Activated naive CD4-positive, alpha-beta T cell treated with anti-CD3 and anti-CD28 coated beads for 36 hours (primary cell): ENCODE data around the gene LMO4. TPM values are rescaled to one million over a fixed set of nuclear protein-coding genes. Genes with fewer than 3 reads are reported as not detected.

Experiments
- CTCF ChIA-PET: fragments of 350-600 bp; sonication (Branson Sonifier 250); formaldehyde crosslinking; loops from one replicate; lab custom pipeline; 2021; ENCODE audit warnings: antibody characterized with exemption; lab: Charles Lee
- DNase-seq: peaks from one replicate; pipeline ENCODE4 v3.0.0-alpha.2; 2020
- H3K27ac Mint-ChIP-seq: one replicate; pipeline ENCODE4 v1.8.0; 2021; ENCODE audit warnings: mild to moderate bottlenecking, mixed read lengths
- H3K27me3 Mint-ChIP-seq: one replicate; pipeline ENCODE4 v1.8.0; 2021; ENCODE audit warnings: low read depth, mixed read lengths
- H3K36me3 Mint-ChIP-seq: one replicate; pipeline ENCODE4 v1.8.0; 2021; ENCODE audit warnings: low read depth, mixed read lengths
- H3K4me1 Mint-ChIP-seq: one replicate; pipeline ENCODE4 v1.8.0; 2021; ENCODE audit warnings: low read depth, mixed read lengths
- H3K4me3 Mint-ChIP-seq: one replicate; pipeline ENCODE4 v1.8.0; 2021; ENCODE audit warnings: mild to moderate bottlenecking, moderate library complexity, mixed read lengths
- H3K9me3 Mint-ChIP-seq: one replicate; pipeline ENCODE4 v1.8.0; 2021; ENCODE audit warnings: mixed read lengths
- intact Hi-C: fragments of 100-400 bp; cut with micrococcal nuclease; formaldehyde crosslinking; loops from one replicate; pipeline ENCODE4 v1.15.1; 2023
- total RNA-seq, 2 experiments: library from RNA; stranded (reverse); gene quantifications; one replicate each; pipeline ENCODE4 v1.2.3, GENCODE V29; 2021

Gene LMO4
- total RNA-seq, 2 experiments from 2014 or later = 15.5 to 19.5 TPM

DNA sequence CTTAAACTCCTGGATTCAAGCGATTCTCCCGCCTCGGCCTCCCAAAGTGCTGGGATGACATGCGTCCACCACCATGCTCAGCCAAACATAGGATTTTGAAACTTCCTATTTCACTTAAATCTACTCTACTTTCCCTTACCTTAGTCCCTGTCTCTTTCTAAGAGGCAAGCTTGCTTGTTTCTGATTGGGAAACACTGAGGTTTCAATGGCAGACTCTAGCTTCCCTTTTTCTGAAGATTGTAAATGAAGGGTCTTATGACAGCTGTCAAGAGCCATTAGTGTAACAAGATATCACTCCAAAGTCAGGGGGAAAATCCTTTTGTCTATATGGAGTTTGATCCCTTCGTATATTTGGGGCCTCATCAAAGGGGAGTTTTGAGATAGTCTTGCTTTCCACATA, 23.5 kb upstream of the LMO4 start:
- Mint-ChIP-seq H3K4me3 (no peak overlapping the region), H3K9me3 (no peaks in the 10 kb centered on the region), H3K27me3 (peaks cover 5% of the 10 kb centered on the region), H3K27ac (no peak overlapping the region), H3K4me1 (no peaks in the 10 kb centered on the region), H3K36me3 (no peaks in the 10 kb centered on the region)
- DNase-seq = no peak
- CTCF ChIA-PET = interaction anchor here (1.3 kb wide), 1 partner anchor 11 kb away, joined by 3 read pairs; no protein-coding TSS in a partner anchor
- intact Hi-C loops = no loop called here

DNA sequence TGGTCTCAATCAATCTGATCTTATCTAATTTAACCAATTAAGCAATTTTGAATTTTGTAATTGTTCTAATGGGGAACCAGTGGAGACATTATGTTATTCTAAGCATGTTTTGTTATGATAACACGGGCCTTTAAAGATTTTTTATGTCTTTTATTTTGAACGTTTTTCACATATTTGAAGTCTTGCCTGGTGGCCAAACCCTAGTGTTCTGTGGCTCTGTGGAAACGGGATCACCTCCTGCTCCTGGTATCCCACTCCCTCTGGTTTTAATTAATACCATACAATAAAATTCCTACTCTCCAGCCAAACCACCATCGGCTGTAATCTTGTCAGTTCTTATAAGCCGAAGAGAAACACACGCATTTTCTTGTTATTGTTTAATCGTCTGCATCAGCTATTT, 22.9 kb upstream of the LMO4 start:
- Mint-ChIP-seq H3K27ac (no peak overlapping the region), H3K4me1 (no peaks in the 10 kb centered on the region), H3K36me3 (no peaks in the 10 kb centered on the region), H3K9me3 (no peaks in the 10 kb centered on the region), H3K27me3 (peaks cover 5% of the 10 kb centered on the region), H3K4me3 (no peak overlapping the region)
- CTCF ChIA-PET = interaction anchor here (1.3 kb wide), 1 partner anchor 12 kb away, joined by 3 read pairs; no protein-coding TSS in a partner anchor
- no peak for DNase-seq
- intact Hi-C loops = no loop called here

DNA sequence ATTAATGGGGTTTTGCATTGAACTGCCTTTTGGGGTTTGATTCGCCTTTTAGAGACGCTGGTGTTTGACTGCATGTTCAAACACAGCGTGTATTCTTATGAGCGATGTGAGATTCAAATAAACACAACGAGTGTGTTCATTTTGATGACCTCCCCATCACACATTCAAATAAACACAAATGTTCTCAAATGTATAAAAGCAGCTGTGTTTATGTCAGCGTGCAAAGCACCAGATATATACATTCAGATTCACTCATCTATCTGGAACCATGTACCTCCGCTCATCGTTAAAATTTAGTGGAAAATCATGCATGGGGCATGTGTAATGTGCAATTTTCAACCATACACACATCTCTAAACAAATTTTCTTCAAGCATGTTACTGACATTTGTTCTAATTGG, 21.4 kb upstream of the LMO4 start:
- intact Hi-C loops = no loop called here
- CTCF ChIA-PET = no interaction called here
- H3K4me1 Mint-ChIP-seq = no peaks in the 10 kb centered on the region
- no peak for DNase-seq
- H3K4me3 Mint-ChIP-seq = no peak overlapping the region
- H3K36me3 Mint-ChIP-seq = no peaks in the 10 kb centered on the region
- H3K27ac Mint-ChIP-seq = no peak overlapping the region
- no peaks in the 10 kb centered on the region for H3K9me3 Mint-ChIP-seq
- peaks cover 4% of the 10 kb centered on the region for H3K27me3 Mint-ChIP-seq

DNA sequence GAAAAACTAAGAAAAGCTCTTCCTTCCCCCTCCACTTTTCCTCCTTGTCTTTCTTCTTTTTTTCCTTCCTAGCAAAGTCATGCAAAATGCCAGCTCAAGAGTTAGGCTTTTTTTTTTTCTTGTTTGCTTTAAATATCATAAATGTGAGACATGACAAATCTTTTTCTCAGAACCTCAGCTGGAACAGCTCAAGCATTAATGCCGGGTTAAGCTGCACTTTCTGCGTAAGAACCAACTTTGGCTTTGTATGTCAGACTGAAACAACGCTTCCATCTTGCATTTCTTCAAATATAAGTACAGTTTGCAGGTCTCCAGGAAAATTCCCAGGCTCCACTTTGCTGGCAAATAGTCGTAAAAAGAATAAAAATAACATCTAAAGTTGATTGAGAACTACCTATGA, 20.7 kb upstream of the LMO4 start:
- DNase-seq = no peak
- Mint-ChIP-seq H3K4me3 (no peak overlapping the region), H3K9me3 (no peaks in the 10 kb centered on the region), H3K27me3 (peaks cover 4% of the 10 kb centered on the region), H3K4me1 (no peaks in the 10 kb centered on the region), H3K36me3 (no peaks in the 10 kb centered on the region), H3K27ac (no peak overlapping the region)
- CTCF ChIA-PET = no interaction called here
- intact Hi-C loops = no loop called here

DNA sequence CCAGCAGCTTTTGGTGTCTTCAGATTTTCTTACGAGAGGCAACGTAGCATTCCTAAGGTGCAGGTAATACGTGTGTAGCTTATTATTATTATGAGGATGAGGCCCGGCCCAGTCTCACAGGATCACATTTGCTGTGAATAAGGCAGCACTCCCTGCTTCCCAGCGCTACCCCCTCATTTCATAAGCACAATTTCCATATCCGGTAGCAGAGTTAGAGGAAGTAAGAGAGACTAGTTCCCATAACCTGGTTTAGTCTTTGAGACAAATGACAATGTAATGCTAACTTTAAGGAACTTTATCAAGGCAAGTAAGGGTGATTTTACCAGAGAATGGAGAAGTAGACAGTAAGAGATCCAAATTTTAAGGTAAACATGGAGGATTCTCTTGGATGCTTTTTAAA, 14.6 kb upstream of the LMO4 start:
- Mint-ChIP-seq H3K4me1 (no peaks in the 10 kb centered on the region), H3K9me3 (no peaks in the 10 kb centered on the region), H3K27ac (no peak overlapping the region), H3K27me3 (peaks cover 5% of the 10 kb centered on the region), H3K4me3 (no peak overlapping the region), H3K36me3 (no peaks in the 10 kb centered on the region)
- DNase-seq = no peak
- CTCF ChIA-PET = no interaction called here
- intact Hi-C loops = no loop called here

DNA sequence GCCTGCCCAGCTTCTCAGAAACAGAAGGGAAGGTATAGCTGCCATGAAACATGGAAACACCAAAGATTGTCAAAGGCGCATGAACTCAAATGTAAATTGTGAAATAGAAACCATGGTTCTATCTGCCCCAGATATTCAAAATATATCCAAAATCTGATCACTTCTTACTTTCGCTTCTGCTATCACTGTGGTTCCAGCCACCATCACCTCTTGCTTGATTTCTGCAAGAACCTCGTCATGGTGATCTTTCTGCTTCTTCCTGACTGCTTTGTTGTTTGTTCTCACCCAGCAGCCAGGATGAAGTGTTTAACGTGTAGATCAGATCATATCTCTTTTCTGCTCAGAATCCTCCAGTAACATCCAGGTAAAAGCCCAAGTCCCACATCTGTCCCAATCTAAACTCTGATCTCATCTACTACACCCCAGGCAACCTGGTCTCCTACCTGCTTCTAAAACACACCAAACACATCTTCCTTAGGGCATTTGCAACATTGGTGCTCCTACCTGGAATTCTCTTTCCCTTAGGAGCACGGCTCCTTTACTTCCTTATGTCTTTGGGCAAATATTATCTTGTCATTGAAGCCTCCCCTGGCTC, 10.5 kb upstream of the LMO4 start:
- intact Hi-C loops = no loop called here
- Mint-ChIP-seq H3K9me3 (no peaks in the 10 kb centered on the region), H3K4me3 (no peak overlapping the region), H3K27me3 (peaks cover 6% of the 10 kb centered on the region), H3K27ac (no peak overlapping the region), H3K36me3 (no peaks in the 10 kb centered on the region), H3K4me1 (no peaks in the 10 kb centered on the region)
- no peak for DNase-seq
- CTCF ChIA-PET = no interaction called here

DNA sequence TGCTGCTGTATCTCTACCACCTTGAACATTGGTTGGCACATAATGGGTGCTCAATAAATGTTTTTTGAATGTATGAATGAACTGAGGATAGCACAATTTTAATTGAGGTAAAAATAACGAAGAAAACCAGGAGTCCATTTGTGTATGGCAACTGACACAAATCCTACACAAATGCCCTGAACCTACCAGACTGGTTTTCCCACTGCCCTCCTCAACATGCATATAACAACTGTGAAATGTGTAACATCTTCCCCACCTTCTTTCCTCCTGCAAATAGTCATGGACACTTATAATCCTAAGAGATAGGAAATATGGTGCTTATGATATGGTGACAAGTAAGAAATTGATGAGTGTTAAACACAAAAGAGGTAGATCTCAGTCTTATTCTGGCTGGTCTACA, 9.9 kb upstream of the LMO4 start:
- Mint-ChIP-seq H3K4me3 (no peak overlapping the region), H3K36me3 (no peaks in the 10 kb centered on the region), H3K27ac (no peak overlapping the region), H3K27me3 (peaks cover 6% of the 10 kb centered on the region), H3K4me1 (no peaks in the 10 kb centered on the region), H3K9me3 (no peaks in the 10 kb centered on the region)
- CTCF ChIA-PET = no interaction called here
- intact Hi-C loops = no loop called here
- DNase-seq = no peak

DNA sequence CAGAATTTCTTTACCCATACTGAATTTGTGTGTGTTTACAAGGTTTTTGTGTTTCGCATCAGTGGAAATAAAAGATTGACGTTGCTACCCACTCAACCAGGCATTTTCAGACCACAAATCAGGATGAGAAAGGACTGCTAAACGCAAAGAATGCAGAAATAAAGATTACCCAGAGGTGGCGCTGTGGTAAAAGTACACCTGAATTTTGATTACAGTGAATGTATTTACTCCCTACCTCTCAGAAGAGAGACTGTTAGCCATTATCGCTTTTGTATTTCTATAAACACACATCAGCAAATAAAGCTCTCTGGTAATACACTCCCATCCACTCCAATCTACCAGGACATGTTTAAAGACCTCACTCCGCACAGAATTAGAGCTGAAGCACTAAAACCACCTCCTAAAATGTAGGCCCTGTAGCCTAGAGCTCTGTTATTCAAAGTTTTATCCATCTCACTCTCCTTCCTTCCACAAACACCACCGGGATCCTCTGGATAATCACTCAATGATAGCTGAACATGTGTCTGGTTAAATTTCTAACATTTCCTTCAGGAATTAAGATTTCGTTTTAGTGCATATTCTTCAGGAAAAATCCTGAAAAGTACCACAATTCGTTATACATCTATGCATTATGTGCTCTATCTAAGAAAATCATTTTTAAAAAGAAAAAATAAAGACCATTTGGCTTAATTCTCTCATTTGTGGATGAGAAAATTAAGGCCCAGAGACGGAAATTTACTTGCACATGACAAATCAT, 2.5 kb upstream of the LMO4 start:
- CTCF ChIA-PET = interaction anchor here (0.6 to 2.2 kb wide), 13 partner anchors 9 to 1439 kb away, joined by 3 to 13 read pairs (median 3); no protein-coding TSS in a partner anchor
- intact Hi-C loops = loop anchor here (1.0 to 10.0 kb wide), 10 partner anchors 9 to 1336 kb away; no protein-coding TSS in a partner anchor
- peaks cover 16% of the 10 kb centered on the region for H3K4me1 Mint-ChIP-seq

DNA sequence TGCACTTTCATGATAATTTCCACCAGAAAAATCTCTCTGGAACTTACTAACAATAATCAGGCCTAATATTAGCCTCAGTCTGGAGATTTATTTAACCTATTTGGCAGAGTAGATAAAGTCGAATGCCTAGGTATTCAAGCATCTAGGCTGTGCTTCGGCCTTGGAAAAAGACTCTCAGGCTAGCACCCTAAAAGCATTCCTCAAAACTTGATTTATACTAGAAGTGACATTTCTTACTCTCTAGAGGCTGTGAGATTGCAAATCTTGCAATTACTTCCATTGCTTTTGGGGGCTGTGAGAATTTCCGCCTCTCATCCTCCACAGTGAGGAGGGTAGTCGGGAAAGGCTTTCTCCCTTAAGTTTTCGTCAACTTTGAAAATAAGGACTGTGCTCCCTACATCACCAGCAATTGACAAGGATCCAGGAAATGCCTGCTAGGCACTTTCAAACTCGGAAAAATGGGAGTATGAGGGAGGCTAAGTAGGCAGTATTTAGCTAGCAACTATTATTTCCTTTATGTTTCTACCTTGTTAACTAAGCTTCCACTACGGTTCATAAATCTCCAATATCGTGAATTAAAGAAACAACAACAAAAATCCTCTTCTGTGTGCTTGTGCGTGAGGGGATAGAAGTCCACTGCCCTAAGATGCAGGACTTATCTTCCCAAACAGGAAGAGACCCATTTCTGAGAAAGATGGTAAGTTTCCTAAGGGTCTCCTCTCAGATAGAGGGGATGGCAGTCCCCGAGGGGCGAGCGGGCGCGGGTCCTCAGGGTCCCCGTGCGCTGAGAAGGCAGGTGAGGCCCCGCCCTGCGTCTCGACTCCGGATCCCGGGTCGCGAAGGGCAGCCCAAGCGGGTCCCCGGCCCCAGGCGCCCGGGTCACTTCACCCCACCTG, 1.1 kb upstream of the LMO4 start:
- no peaks in the 10 kb centered on the region for H3K9me3 Mint-ChIP-seq
- peaks cover 19% of the 10 kb centered on the region for H3K27me3 Mint-ChIP-seq
- H3K27ac Mint-ChIP-seq = peak overlapping the region; percentile 76
- no peak for DNase-seq
- peaks cover 24% of the 10 kb centered on the region for H3K4me1 Mint-ChIP-seq
- H3K4me3 Mint-ChIP-seq = peak overlapping the region; percentile 87
- H3K36me3 Mint-ChIP-seq = peaks cover 3% of the 10 kb centered on the region
- CTCF ChIA-PET = no interaction called here
- intact Hi-C loops = loop anchor here (1.0 to 10.0 kb wide), 9 partner anchors 35 to 1564 kb away; partner anchors contain the start of gene GTF2B

More for the DNA sequence above, 2.5 kb upstream of the LMO4 start:
- Mint-ChIP-seq H3K27ac (no peak overlapping the region), H3K36me3 (no peaks in the 10 kb centered on the region), H3K4me3 (no peak overlapping the region), H3K9me3 (no peaks in the 10 kb centered on the region), H3K27me3 (peaks cover 7% of the 10 kb centered on the region)
- peak; percentile 68 for DNase-seq

DNA sequence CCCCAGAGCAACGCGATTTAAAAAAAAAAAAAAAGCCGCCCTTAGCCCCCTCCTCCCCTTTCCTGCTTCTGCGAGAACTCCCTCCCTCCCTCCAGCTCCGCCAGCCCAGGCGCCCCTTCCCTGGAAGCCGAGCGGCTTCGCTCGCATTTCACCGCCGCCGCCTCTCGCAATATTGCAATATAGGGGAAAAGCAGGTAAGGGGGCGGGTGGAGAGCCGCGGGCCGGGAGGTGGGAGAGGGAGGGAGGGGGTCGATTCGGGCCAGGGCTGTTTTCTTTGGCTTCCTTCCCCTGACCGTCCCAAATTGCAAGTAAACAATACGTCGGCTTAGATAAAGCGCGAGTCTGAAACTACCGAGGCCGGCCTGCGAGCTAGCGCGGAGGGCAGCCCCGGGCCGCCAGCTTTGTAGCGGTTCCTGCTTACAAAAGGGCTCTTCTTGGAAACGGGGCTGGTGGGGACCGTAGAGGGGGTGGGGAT, 408 bp downstream of the LMO4 start:
- Mint-ChIP-seq H3K9me3 (no peaks in the 10 kb centered on the region), H3K4me1 (peaks cover 39% of the 10 kb centered on the region), H3K4me3 (peak overlapping the region; percentile 91), H3K36me3 (peaks cover 3% of the 10 kb centered on the region), H3K27me3 (peaks cover 25% of the 10 kb centered on the region), H3K27ac (peak overlapping the region; percentile 81)
- CTCF ChIA-PET = no interaction called here
- DNase-seq = peak; percentile 53
- intact Hi-C loops = loop anchor here (5.0 to 10.0 kb wide), 3 partner anchors 197 to 1333 kb away; no protein-coding TSS in a partner anchor

DNA sequence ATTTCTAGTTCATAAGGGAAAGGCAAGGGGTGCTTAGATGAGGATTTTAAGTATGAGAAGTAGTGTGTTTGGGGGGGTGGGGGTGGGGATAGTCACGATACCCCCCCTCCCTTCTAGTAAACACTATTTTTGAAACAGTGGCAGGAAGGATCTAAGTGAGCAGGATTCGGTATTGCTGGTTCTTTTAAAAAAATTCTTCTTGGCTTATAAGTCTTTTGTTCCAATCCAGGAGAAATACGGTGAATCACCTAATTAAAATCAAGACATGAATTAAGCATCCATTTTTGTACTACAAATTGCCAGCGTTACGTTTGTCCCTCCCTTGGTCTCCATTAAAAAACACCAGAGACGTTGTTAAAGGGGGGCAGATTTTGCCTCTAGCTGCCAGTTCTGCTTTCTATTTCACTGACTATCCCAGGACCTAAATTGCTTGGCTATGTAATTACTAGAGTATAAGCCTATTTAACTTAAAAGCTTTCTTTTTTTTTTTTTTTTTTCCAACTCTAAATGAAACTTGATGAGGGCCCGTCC, 911 bp downstream of the LMO4 start:
- peak overlapping the region; percentile 91 for H3K4me3 Mint-ChIP-seq
- H3K27ac Mint-ChIP-seq = peak overlapping the region; percentile 81
- H3K27me3 Mint-ChIP-seq = peaks cover 25% of the 10 kb centered on the region
- peaks cover 3% of the 10 kb centered on the region for H3K36me3 Mint-ChIP-seq
- peaks cover 42% of the 10 kb centered on the region for H3K4me1 Mint-ChIP-seq
- intact Hi-C loops = loop anchor here (1.0 to 10.0 kb wide), 6 partner anchors 197 to 1333 kb away; no protein-coding TSS in a partner anchor
- H3K9me3 Mint-ChIP-seq = no peaks in the 10 kb centered on the region
- CTCF ChIA-PET = interaction anchor here (0.7 kb wide), 2 partner anchors 9 to 269 kb away, joined by 3 to 4 read pairs; no protein-coding TSS in a partner anchor
- DNase-seq = no peak
